CD14-positive monocyte (primary cell): ENCODE measurements around the gene IFITM2. TPM values are rescaled to one million over a fixed set of nuclear protein-coding genes. Genes with fewer than 3 reads are reported as not detected.

Experiments used
- DNase-seq, 3 donors: peaks; one replicate each; pipeline ENCODE4 v3.0.0-alpha.2; 2011 to 2022
- H2AFZ ChIP-seq: 2 replicates; pipeline ENCODE4 v1.6.0; 2012; ENCODE audit warnings: mild to moderate bottlenecking, low read depth, low read length, inconsistent platforms; ENCODE audit not compliant: insufficient read depth, poor library complexity, severe bottlenecking
- H3K27ac ChIP-seq, 2 donors: 1 replicate in 1 of 2; 2 replicates in 1 of 2; pipeline ENCODE4 v1.5.1; 2012 to 2013; ENCODE audit warnings: low read length in 2 of 2, control low read depth in 1 of 2, inconsistent platforms in 1 of 2, low read depth in 1 of 2, mild to moderate bottlenecking in 1 of 2
- H3K27me3 ChIP-seq, 2 donors: one replicate each; pipeline versions ENCODE4 v1.6.0 to v1.6.1; 2011 to 2013; ENCODE audit warnings: low read length in 2 of 2; ENCODE audit not compliant: control insufficient read depth in 2 of 2, insufficient read depth in 2 of 2
- H3K36me3 ChIP-seq, 2 donors: replicated peaks in 1 of 2; 1 replicate in 1 of 2; 2 replicates in 1 of 2; pipeline versions ENCODE4 v1.5.1 to v1.6.1; 2012 to 2013; ENCODE audit warnings: low read length in 2 of 2, control low read depth in 1 of 2, inconsistent platforms in 1 of 2, mild to moderate bottlenecking in 1 of 2; ENCODE audit not compliant: insufficient read depth in 2 of 2, control insufficient read depth in 1 of 2
- H3K4me1 ChIP-seq, 2 donors: 1 replicate in 1 of 2; 2 replicates in 1 of 2; pipeline versions ENCODE4 v1.5.1 to v1.6.1; 2012 to 2013; ENCODE audit warnings: low read length in 2 of 2, control low read depth in 1 of 2, inconsistent platforms in 1 of 2, mild to moderate bottlenecking in 1 of 2, moderate library complexity in 1 of 2; ENCODE audit not compliant: insufficient read depth in 2 of 2, control insufficient read depth in 1 of 2
- H3K4me2 ChIP-seq: replicated peaks from 2 replicates; pipeline ENCODE3; 2012; ENCODE audit warnings: low read length, moderate library complexity, mild to moderate bottlenecking; ENCODE audit not compliant: poor library complexity, severe bottlenecking; ENCODE audit errors: extremely low read depth
- H3K4me3 ChIP-seq, 3 experiments: fragments of 200-600 bp in 1 of 3; sonication (generic) in 1 of 3; replicated peaks in 1 of 3; 1 replicate in 2 of 3; 2 replicates in 1 of 3; pipeline ENCODE4 v1.5.1; 2011 to 2013; ENCODE audit warnings: low read length in 3 of 3, mild to moderate bottlenecking in 3 of 3, control low read depth in 2 of 3, low read depth in 2 of 3, inconsistent platforms in 1 of 3, moderate library complexity in 1 of 3
- H3K79me2 ChIP-seq: 2 replicates; pipeline ENCODE4 v1.6.0; 2012; ENCODE audit warnings: mild to moderate bottlenecking, control low read depth, inconsistent platforms, low read length, moderate library complexity; ENCODE audit not compliant: insufficient read depth
- H3K9ac ChIP-seq: 2 replicates; pipeline ENCODE4 v1.6.0; 2017; ENCODE audit warnings: low read length, mild to moderate bottlenecking; ENCODE audit not compliant: insufficient read depth, poor library complexity, severe bottlenecking
- H3K9me3 ChIP-seq, 2 donors: replicated peaks in 1 of 2; 1 replicate in 1 of 2; 2 replicates in 1 of 2; pipeline versions ENCODE4 v1.5.1 to v1.6.1; 2012 to 2013; ENCODE audit warnings: low read length in 2 of 2, control low read depth in 1 of 2; ENCODE audit not compliant: control insufficient read depth in 1 of 2, insufficient read depth in 1 of 2
- H4K20me1 ChIP-seq: 2 replicates; pipeline ENCODE4 v1.6.0; 2012; ENCODE audit warnings: mild to moderate bottlenecking, low read length, control low read depth, moderate library complexity; ENCODE audit not compliant: insufficient read depth
- H3K27ac Mint-ChIP-seq, 7 donors: one replicate each; pipeline ENCODE4 v1.8.0; 2020; ENCODE audit warnings: mild to moderate bottlenecking in 7 of 7, mixed read lengths in 7 of 7, moderate library complexity in 6 of 7, inconsistent platforms in 2 of 7
- H3K27me3 Mint-ChIP-seq, 3 donors: one replicate each; pipeline ENCODE4 v1.8.0; 2021 to 2022; ENCODE audit warnings: low read depth in 3 of 3, mild to moderate bottlenecking in 3 of 3, mixed read lengths in 3 of 3, moderate library complexity in 3 of 3, inconsistent platforms in 1 of 3
- H3K36me3 Mint-ChIP-seq, 2 donors: one replicate each; pipeline ENCODE4 v1.8.0; 2020; ENCODE audit warnings: mixed read lengths in 2 of 2, inconsistent platforms in 1 of 2, mild to moderate bottlenecking in 1 of 2
- H3K4me1 Mint-ChIP-seq: one replicate; pipeline ENCODE4 v1.8.0; 2020; ENCODE audit warnings: mild to moderate bottlenecking, mixed read lengths
- H3K4me3 Mint-ChIP-seq, 2 donors: one replicate each; pipeline ENCODE4 v1.8.0; 2020; ENCODE audit warnings: mild to moderate bottlenecking in 2 of 2, mixed read lengths in 2 of 2, moderate library complexity in 1 of 2
- H3K9me3 Mint-ChIP-seq, 7 donors: one replicate each; pipeline ENCODE4 v1.8.0; 2020 to 2022; ENCODE audit warnings: mixed read lengths in 7 of 7, mild to moderate bottlenecking in 6 of 7, moderate library complexity in 6 of 7, inconsistent platforms in 2 of 7
- WGBS: methylation state at CpG from one replicate; pipeline ENCODE4 v1.1.5; 2013; ENCODE audit warnings: missing lambda C conversion rate; ENCODE audit not compliant: insufficient coverage; 5-methylcytosine and 5-hydroxymethylcytosine counted together
- intact Hi-C, 2 donors: fragments of 100-400 bp; cut with micrococcal nuclease; formaldehyde crosslinking; loops; one replicate each; pipeline versions ENCODE4 v1.15.0 to v1.15.1; 2023
- polyA plus RNA-seq, 3 donors: library from polyadenylated mRNA; depleted of rRNA in 1 of 3; unstranded in 2 of 3; stranded (reverse) in 1 of 3; fragments of 300-500 nt in 2 of 3; fragments of >200 nt in 1 of 3; fragmentation: Illumina TruSeq in 2 of 3; gene quantifications; 1 replicate in 2 of 3; 2 replicates in 1 of 3; pipeline ENCODE4 v1.2.3, GENCODE V29; 2012 to 2021
- small RNA-seq: library from RNA; depleted of rRNA; stranded (forward); fragments of <200 nt; gene quantifications from one replicate; pipeline ENCODE3, GENCODE V24; 2012; ENCODE audit warnings: low read depth; ENCODE audit not compliant: insufficient read length
- TF ChIP-seq, protein P1 (sequence below): fragments of 200-600 bp; IDR thresholded peaks from one replicate; pipeline ENCODE4 v1.8.0; 2022; ENCODE audit warnings: antibody characterized with exemption, mild to moderate bottlenecking

IFITM2 gene
- polyA plus RNA-seq, 3 donors: 625 to 1,147 (median 705) TPM

DNA sequence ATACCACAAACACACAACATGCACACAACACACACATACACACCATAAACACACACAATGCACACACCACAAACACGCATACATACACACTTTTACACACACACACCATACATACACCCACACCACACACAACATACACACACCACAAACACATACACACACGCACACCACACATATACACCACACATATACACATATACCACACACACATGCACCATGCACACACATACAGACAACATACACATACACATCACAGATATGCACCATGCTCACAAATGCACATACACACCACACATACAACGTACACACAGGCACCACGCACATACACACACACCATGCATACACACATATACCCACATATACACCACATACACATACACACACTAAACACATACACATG lies 50.0 kb downstream of the IFITM2 start:
- Mint-ChIP-seq H3K27ac (no peak overlapping the region), H3K27me3 (peaks cover 19 to 36% (median 20%) of the 10 kb centered on the region in 3 donors), H3K4me3 (no peak overlapping the region), H3K36me3 (no peaks in the 10 kb centered on the region), H3K4me1 (peaks cover 12% of the 10 kb centered on the region), H3K9me3 (peaks cover 16 to 30% (median 20%) of the 10 kb centered on the region in 7 donors)
- no peak overlapping the region for H3K4me3 ChIP-seq
- H3K4me2 ChIP-seq: no peak overlapping the region
- H3K4me1 ChIP-seq: peaks cover 7 to 13% of the 10 kb centered on the region in 2 donors
- peaks cover 7 to 12% of the 10 kb centered on the region in 2 donors for H3K9me3 ChIP-seq
- no peak overlapping the region for H3K27ac ChIP-seq
- no peaks in the 10 kb centered on the region for H4K20me1 ChIP-seq
- no peaks in the 10 kb centered on the region for H3K79me2 ChIP-seq
- no peak overlapping the region for H3K9ac ChIP-seq
- no peaks in the 10 kb centered on the region for H3K36me3 ChIP-seq
- 100% methylated on average over 4 of the region's 4 CpGs for WGBS
- H2AFZ ChIP-seq: no peak overlapping the region
- intact Hi-C loops: loop anchor here (5.0 to 10.0 kb wide), 2 partner anchors 53 to 105 kb away; partner anchors contain the start of gene IFITM2 (in 1 of the 2)
- TF ChIP-seq, protein P1, sequence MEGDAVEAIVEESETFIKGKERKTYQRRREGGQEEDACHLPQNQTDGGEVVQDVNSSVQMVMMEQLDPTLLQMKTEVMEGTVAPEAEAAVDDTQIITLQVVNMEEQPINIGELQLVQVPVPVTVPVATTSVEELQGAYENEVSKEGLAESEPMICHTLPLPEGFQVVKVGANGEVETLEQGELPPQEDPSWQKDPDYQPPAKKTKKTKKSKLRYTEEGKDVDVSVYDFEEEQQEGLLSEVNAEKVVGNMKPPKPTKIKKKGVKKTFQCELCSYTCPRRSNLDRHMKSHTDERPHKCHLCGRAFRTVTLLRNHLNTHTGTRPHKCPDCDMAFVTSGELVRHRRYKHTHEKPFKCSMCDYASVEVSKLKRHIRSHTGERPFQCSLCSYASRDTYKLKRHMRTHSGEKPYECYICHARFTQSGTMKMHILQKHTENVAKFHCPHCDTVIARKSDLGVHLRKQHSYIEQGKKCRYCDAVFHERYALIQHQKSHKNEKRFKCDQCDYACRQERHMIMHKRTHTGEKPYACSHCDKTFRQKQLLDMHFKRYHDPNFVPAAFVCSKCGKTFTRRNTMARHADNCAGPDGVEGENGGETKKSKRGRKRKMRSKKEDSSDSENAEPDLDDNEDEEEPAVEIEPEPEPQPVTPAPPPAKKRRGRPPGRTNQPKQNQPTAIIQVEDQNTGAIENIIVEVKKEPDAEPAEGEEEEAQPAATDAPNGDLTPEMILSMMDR: no peak
- H3K27me3 ChIP-seq: peaks cover 0 to 16% of the 10 kb centered on the region in 2 donors
- DNase-seq: no peak

DNA sequence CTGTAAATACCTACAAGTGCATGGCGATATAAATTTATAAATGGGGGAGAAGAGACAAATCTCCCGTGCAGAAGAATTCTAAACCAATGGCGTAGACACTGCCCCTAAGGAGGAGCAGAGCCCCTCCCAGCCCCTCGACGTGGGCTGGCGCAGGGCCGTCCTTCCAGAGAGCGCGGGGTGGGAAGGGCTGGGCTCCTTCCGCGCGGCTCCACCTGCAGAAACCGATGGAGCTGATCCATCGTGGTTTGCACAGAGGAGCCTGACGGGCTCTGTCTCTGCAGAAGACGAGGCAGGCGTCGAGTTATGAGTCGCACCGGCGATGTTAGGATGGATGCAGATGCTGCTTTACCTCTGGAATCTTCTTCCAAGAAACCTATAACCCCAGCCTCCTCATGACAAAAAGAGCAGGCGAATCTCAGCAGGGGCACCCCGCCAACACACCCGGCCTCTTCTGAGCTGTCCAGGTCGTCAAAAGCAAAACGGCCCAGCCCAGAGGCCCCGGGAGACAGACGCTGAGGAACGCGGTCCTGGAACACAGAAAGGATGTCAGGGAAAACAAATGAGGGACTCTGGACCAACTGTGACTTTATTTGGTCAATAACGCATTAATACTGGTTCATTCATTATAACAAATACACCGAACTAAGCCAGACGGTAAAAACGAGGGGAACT lies 50.6 kb downstream of the IFITM2 start:
- H2AFZ ChIP-seq: no peak overlapping the region
- H3K27me3 ChIP-seq: peaks cover 0 to 15% of the 10 kb centered on the region in 2 donors
- H3K4me3 Mint-ChIP-seq: no peak overlapping the region
- no peaks in the 10 kb centered on the region for H3K36me3 Mint-ChIP-seq
- no peak overlapping the region for H3K4me3 ChIP-seq
- H3K27ac Mint-ChIP-seq: no peak overlapping the region
- no peaks in the 10 kb centered on the region for H3K36me3 ChIP-seq
- TF ChIP-seq, protein P1: no peak
- no peak overlapping the region for H3K4me2 ChIP-seq
- H3K4me1 ChIP-seq: peaks cover 7 to 13% of the 10 kb centered on the region in 2 donors
- H3K9me3 Mint-ChIP-seq: peaks cover 16 to 30% (median 20%) of the 10 kb centered on the region in 7 donors
- no peak overlapping the region for H3K27ac ChIP-seq
- no peaks in the 10 kb centered on the region for H3K79me2 ChIP-seq
- intact Hi-C loops: loop anchor here (5.0 to 10.0 kb wide), 2 partner anchors 53 to 106 kb away; partner anchors contain the start of gene IFITM2 (in 1 of the 2)
- H4K20me1 ChIP-seq: no peaks in the 10 kb centered on the region
- no peak for DNase-seq
- peaks cover 17 to 34% (median 17%) of the 10 kb centered on the region in 3 donors for H3K27me3 Mint-ChIP-seq
- H3K9me3 ChIP-seq: peaks cover 7 to 12% of the 10 kb centered on the region in 2 donors
- no peak overlapping the region for H3K9ac ChIP-seq
- H3K4me1 Mint-ChIP-seq: peaks cover 7% of the 10 kb centered on the region
- 86% methylated on average over 26 of the region's 34 CpGs for WGBS

Small RNA genes within 50 kb of the gene (small RNA-seq; reads per million reads assigned to genes)
- gene AC136475.6: not detected

Other genes with a start within 250 kb of the IFITM2 start
- gene SCGB1C1, start 114.7 kb upstream of the IFITM2 start, polyA plus RNA-seq: not detected
- gene BET1L, start 100.4 kb upstream of the IFITM2 start, polyA plus RNA-seq: 10 to 100 TPM in 2 of 3 donors, 1 to 10 TPM in 1; 9.5 to 37.3 (median 29.3) TPM
- gene RIC8A, start 100.1 kb upstream of the IFITM2 start, polyA plus RNA-seq: 10 to 100 TPM; 51.1 to 79.1 (median 56.5) TPM
- gene SIRT3, start 71.5 kb upstream of the IFITM2 start, polyA plus RNA-seq: 10 to 100 TPM in 1 of 3 donors, 1 to 10 TPM in 2; 4.3 to 23.7 (median 4.3) TPM
- 100 to 1,000 TPM; 136 to 272 (median 218) TPM for gene PSMD13, start 70.8 kb upstream of the IFITM2 start, polyA plus RNA-seq
- under 1 TPM; 0.10 to 0.51 (median 0.24) TPM for gene NLRP6, start 29.4 kb upstream of the IFITM2 start, polyA plus RNA-seq
- 10 to 100 TPM in 1 of 3 donors, 1 to 10 TPM in 2; 1.6 to 82.9 (median 2.1) TPM for gene PGGHG, start 18.7 kb upstream of the IFITM2 start, polyA plus RNA-seq
- gene IFITM5, start 8.3 kb upstream of the IFITM2 start, polyA plus RNA-seq: not detected
- 10 to 100 TPM; 26.0 to 49.5 (median 36.3) TPM for gene IFITM1, start 6.2 kb downstream of the IFITM2 start, polyA plus RNA-seq
- 100 to 1,000 TPM; 353 to 637 (median 445) TPM for gene IFITM3, start 13.0 kb downstream of the IFITM2 start, polyA plus RNA-seq
- gene B4GALNT4, start 61.7 kb downstream of the IFITM2 start, polyA plus RNA-seq: not detected
- not detected for gene PKP3, start 86.4 kb downstream of the IFITM2 start, polyA plus RNA-seq
- 100 to 1,000 TPM in 1 of 3 donors, 10 to 100 TPM in 2; 62.8 to 125 (median 75.4) TPM for gene SIGIRR, start 107.2 kb downstream of the IFITM2 start, polyA plus RNA-seq
- gene ANO9, start 134.2 kb downstream of the IFITM2 start, polyA plus RNA-seq: under 1 TPM in 2 of 3 donors, not detected in 1; 0.18 to 0.24 TPM
- gene PTDSS2, start 142.5 kb downstream of the IFITM2 start, polyA plus RNA-seq: 10 to 100 TPM in 2 of 3 donors, 1 to 10 TPM in 1; 9.3 to 18.3 (median 12.4) TPM
- 100 to 1,000 TPM; 381 to 445 (median 443) TPM for gene RNH1, start 199.4 kb downstream of the IFITM2 start, polyA plus RNA-seq
- gene HRAS, start 227.8 kb downstream of the IFITM2 start, polyA plus RNA-seq: 10 to 100 TPM; 10.1 to 32.9 (median 10.3) TPM
- gene LRRC56, start 229.7 kb downstream of the IFITM2 start, polyA plus RNA-seq: under 1 TPM in 2 of 3 donors, not detected in 1; 0.09 to 0.68 TPM